SK-N-DZ (cell line): Measurements from ENCODE around the gene ARHGEF33. TPM values are rescaled to one million over a fixed set of nuclear protein-coding genes. Genes with fewer than 3 reads are reported as not detected.
A peak's percentile ranks its signal among the peaks of the same experiment; 100 is the strongest.

Source experiments
- DNase-seq: peaks from one replicate; pipeline ENCODE4 v3.0.0-alpha.2; 2015; ENCODE audit warnings: low spot score
- polyA plus RNA-seq, 2 experiments: library from polyadenylated mRNA; depleted of rRNA; stranded (reverse); fragments of >200 nt; gene quantifications; 2 replicates each; pipeline ENCODE4 v1.2.3, GENCODE V29; 2014

The ARHGEF33 gene
- 0.24 and 0.31 TPM in 2 replicates for polyA plus RNA-seq (2014; cell fraction: cytosol; rRNA removed)
- polyA plus RNA-seq (2014; cell fraction: nucleus; rRNA removed), result 0.44 TPM in 1 of 2 replicates, not detected in the other

DNA sequence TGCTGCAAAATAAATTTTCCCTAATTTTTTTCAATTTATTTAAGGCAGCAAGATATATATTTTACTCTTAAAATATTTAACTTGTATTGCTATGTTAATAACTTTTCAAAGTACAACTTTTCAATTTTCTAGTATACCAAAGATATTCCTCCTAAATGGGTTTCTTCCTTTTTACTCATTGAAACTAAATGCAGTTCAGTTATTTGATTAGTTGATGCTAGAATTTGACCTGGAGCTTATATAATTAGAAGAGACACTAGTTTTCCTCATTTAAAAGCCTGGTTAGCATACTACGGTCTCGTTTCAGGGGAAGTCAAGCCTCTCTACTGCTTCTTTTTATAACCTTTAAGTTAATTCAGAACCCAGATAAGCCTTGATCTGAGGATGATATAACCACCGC is at the start of gene ARHGEF33:
Gene ARHGEF33, plus strand, starts transcription at position 301 of the 400 bp plus-strand sequence. CDS start 29,573 bp downstream, outside the sequence.
- peak; percentile 27 for DNase-seq

DNA sequence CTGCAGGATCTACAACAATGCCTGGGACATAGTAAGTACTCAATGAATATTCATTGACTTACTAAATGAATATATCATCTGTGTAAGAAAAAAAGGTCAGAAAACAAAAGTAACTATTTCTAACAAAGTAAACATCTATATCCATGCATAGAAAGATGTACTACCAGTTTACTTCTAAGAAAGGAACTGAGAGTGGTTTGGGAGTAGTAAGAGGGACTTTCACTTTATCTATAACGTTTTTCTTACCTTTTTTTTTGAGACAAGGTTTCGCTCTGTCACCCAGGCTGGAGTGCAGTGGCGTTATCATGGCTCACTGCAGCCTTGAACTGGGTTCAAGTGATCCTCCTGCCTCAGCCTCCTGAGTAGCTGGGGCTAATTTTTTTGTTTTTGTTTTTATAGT is 39.6 kb upstream of the ARHGEF33 start:
- no peak for DNase-seq

DNA sequence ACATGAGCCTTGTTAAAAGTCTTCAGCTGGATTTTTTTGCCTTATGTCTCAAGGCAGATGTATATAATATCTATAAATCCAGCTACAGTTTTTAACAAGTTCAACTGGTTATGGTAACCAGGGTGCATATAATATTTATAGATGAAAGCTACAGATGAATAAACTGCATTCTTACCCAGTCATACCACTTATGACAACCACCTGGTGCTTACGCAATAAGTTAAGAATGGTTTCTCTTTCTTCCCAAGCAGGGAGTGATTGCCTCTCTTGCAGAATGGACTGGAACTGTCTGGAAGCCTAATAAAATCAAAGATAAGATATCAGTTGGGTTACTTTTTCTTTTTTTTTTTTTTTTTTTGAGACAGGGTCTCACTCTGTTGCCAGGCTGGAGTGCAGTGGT is 33.5 kb upstream of the ARHGEF33 start:
- no peak for DNase-seq

DNA sequence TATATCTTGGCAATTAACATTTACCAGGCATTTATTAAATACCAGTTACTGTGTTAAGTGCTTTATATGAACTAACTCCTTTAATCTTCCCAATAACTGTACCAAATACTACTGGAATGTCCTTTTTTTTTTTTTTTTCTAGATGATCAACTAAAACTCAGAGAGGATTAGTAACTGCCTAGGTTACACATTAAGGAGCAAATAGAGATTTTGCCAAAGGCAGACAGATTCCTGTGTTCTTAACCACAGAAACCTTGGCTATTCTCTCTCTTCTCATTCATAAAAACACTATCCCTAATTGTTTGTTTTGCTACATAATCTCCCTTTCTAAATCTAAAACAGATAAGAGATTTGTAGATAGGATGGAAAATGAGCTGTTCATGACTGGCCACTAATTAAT is 27.2 kb upstream of the ARHGEF33 start:
- DNase-seq, result no peak

DNA sequence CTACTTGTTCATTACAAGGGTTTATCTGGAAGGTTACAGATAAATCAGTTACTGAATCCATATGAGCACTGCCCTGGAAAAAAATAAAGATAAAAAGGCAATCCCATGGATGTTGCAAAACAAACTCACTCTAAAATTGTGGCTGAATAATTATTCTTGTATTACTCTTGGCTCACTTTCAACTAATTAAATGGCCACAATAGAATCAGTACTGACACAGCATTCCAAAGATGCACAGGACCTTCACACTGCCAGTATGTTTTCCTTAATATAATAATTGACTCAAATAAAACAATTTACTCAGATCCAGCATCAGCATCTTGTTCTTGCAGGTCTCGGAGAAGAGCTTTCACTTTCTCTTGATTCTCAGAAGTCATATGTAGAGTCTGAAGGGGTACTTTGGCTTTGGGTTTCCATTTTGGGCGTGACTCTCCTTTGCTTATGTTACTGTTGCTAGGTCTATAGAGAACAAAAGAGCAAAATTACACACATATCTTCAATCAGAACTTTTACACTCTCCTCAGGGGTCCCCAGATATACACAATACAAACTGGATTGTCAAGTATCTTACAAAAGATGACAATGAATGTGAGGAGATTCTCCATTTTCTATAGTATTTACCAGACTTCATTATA is 26.5 kb upstream of the ARHGEF33 start:
- no peak for DNase-seq

DNA sequence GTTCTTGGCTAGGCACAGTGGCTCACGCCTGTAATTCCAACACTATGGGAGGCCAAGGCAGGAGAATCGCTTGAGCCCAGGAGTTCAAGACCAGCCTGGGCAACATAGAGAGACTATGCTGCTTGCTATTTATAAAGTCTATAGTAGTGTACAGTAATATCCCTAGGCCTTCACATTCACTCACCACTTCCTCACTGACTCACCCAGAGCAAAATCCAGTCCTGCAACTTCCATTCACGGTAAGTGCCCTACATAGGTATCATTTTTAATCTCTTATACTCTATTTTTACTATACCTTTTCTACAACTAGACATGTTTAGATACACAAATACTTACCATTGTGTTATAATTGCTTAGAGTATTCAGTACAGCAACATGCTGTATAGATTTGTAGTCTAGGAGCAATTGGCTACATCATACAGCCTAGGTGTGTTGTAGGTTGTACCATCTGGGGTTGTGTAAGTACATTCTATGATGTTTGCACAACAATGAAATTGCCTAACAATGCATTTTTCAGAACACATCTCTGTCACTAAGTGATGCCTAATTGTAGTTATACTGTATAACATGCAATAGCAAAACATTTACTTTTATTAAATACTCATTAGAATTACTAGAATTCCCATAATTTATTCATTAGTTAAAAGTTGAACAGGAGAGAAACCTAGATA is 22.8 kb upstream of the ARHGEF33 start:
- DNase-seq, result no peak

DNA sequence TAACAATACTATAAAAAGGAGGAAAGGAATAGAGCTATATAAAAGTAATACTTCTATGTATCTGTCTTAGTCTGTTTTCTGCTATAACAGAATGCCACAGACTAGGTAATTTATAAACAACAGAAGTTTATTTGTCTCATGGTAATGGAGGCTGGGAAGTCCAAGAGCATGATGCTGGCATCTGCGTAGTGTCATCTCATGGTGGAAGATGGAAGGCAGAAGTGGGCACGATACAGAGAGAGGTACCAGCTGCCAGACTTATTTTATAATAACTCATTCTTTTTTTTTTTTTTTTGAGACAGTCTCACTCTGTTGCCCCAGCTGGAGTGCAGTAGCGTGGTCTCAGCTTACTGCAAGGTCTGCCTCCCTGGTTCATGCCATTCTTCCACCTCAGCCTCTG is 18.2 kb upstream of the ARHGEF33 start:
- no peak for DNase-seq

DNA sequence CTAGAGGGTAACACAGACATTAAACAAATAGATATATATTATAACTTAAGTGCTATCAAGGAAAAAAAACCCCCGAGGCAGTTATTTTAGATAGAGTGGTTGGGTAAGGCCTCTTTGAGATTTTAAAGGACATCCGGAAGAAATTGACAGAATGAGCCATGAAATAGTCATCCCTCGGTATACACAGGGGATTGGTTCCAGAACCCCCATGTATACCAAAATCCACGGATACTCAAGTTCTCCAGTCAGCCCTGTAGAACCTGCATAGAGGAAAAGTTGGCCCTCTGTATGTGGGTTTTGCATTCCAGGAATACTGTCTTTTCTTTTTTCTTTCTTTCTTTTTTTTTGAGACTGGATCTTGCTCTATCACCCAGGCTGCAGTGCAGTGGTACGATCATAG is 15.9 kb upstream of the ARHGEF33 start:
- DNase-seq, result no peak

DNA sequence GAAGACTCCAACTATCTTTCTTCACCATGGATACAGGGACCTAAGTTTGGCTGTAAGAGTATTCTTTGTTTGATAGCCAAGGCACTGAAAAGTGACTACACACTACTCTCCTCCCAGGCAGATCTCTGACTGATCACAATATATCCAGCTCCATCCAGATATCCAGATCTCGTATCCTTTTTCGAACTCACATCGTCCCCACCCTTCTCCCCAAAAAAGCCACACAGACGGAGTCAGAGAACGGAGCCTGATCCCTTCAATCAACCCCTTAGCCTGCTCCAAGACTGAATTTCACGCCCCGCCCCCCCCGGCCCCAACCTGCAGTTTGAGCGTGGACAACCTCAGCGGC is 14.5 kb upstream of the ARHGEF33 start:
- no peak for DNase-seq

DNA sequence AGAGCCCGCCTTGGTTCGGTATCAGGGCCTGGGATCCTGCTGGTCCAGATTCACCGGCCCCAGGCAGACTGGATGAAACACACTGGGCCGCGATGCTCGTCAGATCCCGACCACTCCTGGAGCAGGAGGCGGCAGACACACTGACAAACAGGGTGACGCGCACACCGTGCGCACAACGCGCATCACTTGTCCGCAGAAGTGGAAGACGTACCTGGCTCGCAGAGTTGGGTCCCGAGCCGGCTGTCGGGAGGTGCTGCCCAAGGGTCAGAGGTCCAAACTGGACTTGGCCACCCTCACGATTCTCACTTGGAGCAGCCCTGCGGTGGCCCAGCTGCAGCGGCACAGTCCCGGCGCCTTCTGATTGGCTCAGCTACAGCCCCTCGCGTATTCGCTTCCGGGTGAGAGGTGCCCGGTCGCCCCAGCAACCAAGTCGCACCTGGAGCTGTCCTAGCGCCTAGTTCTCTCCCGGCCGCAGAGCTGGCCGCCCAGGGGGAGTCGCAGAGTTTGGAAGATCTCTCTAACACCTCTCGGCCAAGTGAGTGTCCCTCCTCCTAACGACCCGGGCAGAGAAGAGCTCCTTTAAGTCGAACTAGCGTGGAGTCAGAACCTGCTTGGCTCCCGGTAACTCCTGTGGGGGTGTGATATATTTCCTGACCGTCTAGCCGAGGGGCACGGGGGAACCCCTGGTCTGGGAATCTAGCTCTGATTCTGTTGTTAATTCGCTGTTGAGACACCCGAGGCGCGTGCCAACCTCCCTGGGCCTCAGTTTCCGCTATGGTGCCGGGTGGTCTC is 13.9 kb upstream of the ARHGEF33 start, which contains the start of the genes DHX57 and MORN2:
Gene DHX57, minus strand, starts transcription at position 359 of the 792 bp plus-strand sequence. CDS start 7,529 bp downstream, outside the sequence.
Gene MORN2, plus strand, starts transcription at position 401 of the 792 bp plus-strand sequence.
- peak; percentile 80 for DNase-seq

DNA sequence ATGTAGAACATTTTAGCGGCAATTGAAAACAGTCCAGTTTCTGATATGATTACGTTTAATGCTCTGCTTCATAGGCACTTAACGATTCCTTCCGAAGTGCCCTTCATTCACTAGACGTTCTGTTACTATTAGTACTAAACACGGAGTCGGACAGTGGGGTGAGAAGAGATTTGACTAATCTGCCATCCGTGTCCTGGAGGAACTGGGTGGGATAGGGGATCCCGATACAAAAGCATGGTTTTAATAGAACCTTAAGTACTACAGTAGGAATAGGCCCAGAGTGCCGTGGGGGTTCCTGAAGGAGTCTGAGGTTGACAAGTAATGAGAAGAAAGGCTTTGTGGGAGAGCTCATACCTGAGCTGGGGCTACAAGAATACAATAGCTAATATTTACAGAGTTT is 13.3 kb upstream of the ARHGEF33 start:
- DNase-seq, result no peak

DNA sequence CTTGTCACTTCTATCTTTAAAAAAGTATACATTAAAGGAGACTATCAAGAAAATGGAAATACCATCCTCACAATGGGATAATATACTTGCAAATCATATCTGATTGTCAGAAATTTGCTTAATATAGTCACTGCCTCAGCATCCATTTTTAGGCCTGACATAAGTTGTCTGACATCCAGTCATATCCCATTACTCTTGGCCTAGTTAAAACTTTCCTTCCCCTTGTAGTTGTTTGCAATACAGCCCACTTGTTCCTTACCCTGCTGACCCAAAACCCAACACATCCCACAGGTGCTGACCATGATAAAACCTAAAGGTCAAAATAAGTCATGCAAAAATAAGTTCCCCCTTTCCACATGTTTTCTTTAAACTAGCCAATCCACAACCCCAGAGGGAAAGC is 3.6 kb upstream of the ARHGEF33 start:
- no peak for DNase-seq

DNA sequence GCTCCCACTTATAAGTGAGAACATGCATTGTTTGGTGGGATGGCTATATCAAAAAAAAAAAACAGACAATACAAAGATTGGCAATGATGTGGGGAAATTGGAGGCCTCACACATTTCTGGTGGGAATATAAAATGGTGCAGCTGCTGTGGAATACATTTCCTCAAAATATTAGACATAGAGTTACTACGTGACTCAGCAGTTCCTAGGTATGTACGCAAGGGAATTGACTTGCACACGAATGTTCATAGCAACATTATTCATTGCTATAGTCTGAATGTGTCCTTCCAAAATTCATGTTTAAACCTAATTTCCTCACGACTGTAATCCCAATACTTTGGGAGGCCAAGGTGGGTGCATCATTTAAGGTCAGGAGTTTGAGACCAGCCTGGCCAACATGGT is 2.3 kb upstream of the ARHGEF33 start:
- DNase-seq, result no peak

DNA sequence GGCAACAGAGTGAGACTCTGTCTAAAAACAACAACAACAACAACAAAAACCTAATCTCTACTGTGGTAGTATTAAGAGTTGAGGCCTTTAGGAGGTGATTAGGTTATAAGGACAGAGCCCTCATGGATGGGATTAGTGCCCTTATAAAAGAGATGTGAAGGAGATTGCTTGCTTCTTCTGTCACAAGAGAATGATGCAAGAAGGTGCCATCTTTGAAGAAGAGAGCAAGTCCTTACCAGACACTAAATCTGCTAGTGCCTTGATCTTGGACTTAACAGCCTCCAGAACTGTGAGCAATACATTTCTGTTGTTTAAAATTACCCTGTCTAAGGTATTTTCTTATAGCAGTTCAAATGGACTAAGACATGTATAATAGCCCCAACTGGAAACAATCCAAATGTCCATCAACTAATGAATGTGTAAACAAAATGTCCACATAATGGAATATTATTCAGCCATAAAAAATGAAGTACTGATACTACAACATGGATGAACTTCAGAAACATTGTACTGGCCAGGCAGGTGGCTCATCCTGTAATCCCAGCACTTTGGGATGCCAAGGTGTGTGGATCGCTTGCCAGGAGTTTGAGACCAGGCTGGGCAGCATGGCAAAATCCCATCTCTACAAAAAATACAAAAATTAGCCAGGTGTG is 1.6 kb upstream of the ARHGEF33 start:
- DNase-seq, result no peak

DNA sequence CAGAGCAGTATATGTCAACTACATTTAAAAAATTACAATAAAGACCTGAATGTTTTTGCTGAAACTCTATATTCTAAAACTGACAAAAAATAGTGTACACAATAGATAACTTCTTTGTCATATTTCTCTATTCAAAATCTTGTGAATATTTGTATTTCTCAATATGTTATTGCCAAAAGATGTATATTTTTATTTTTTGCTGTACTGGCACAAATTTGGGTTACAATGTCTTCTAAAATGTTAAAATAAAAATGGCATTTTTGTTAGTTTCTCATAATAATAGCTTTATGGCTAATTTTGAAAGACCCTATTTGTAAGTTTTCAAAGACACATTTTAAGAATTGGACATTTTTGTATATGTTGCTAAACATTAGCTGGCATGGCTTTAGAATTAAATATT is 630 bp upstream of the ARHGEF33 start:
- DNase-seq, result no peak

DNA sequence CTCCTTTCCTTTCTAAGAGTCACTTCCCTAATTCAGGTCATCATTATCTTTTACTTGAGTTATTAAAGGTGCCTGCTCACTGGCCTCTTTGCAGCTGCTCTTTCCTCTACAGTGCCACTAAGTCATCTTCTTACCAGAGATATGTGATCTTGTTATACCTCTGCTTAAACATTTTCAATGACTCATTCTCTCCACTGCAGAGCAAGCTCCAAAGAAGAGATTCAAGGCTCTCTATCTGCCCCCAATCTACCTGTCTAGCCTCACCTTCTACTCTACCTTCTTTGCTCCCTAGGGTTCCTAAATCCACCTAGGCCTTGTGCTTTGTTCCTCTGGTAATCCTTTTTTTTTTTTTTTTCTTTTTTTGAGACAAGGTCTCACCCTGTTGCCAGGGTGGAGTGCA is 3.1 kb downstream of the ARHGEF33 start:
- DNase-seq, result no peak

DNA sequence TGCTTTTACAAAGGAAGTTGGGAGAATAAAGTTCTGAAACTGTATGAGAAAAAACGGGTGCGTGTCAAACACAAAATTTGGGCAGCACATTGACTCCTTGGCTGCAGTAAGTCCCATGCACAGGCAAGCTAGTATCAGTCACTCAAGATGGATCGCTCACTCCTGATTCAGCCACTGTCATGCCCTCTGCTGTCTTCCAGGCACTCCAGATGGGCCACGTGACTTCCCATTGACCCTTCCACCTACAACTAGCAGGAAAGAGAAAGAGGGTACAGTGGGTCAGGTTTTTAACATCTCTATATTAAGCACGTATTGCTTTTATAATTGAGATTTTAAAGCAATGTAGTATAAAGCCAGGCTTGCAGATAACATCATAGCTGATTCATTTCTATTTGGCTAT is 8.6 kb downstream of the ARHGEF33 start:
- DNase-seq, result no peak

DNA sequence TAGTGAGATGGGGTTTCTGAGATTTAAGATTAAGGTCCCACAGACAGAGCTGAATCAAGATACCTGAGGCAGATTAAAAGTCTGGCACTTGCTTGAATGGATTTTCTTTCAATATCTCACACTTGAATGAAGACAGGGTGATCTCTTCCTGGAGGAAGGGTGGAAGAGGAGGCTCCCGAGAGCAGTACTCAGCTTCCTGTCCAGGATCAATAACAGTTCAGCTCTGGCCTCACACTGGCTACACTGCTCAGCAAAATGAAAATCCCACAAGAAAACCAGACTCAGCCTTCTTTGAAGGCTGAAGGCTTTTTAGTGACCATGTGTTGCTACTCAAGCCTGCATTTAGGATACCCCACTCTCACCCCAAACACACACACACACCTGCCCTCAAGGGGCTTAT is 11.1 kb downstream of the ARHGEF33 start:
- DNase-seq, result no peak

DNA sequence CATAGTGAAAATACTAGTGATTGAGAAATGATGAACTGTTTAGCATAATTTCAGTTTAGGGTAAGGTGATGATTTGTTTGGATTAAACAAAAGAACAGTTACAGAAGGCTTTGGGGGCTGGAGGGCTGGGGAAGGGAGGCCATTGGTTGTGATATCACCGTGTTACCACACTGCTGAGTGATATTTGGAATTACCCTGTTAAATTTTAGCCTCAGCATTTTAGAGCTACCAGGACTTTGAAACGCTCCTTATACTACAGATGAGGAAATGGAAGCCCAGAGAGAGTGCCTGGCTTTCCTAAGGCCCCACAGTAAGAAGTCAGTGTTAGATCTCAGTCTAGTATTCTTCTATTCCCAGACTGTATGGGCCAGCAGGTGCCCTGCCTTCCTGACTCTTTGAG is 15.6 kb downstream of the ARHGEF33 start:
- DNase-seq, result no peak

DNA sequence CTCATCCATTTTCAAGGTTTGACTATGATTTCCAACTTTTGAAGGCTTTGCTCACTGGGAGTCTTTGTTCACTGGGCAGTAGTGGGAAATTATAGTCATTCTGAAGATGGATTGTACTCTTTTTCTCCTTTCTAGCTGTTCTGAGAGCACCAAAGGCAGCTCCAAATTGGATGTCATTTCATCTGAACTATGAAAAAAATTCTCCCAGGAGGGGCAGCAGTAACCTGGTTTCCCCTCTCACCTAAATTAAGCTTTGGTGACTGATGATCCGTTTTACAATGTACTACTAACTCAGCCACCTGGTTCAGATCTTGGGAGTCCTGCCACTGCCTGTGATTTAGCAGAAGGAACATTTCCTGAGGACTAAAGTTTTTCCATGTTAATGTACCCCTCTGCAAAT is 17.6 kb downstream of the ARHGEF33 start:
- DNase-seq, result no peak

DNA sequence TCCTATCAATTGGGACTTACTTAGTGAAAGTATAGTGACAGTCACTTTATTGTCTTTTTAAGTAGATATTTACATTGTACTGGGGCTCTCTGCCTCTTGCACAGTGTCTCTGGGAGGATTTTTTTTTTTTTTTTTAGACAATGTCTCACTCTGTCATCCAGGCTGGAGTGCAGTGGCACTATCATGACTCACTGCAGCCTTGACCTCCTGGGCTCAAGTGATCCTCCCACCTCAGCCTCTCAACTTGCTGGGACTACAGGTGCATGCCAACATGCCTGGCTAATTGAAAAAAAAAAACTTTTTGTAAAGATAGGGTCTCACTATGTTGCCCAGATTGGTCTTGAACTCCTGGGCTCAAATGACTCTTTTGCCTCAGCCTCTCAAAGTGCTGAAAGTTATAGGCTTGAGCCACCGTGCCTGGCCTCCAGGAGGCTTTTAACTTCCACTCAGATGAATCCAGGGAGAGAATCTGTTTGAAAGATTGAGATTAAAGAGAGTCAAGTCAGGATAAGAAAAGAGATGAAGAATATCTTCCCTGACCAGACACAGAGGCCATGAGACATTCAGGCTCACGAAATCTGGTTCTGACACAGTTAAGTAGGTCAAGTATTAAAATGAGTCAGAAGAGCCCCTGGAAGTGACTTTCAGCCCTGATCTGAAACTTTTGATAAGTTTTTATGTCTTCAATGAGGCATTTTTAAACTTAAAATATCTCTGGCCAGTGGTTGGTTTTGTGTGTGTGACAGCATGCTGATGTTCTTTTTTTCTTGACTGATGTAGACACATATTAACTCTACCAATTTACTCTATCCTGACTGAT is 18.3 kb downstream of the ARHGEF33 start:
- DNase-seq, result no peak
